MV-4-11 (cell line): ENCODE results near the gene ZNF772.
A peak's percentile ranks its signal among the peaks of the same experiment; 100 is the strongest.

ENCODE experiments used
- DNase-seq: peaks from one replicate; lab custom pipeline; 2025; lab: John Stamatoyannopoulos, UW

Gene ZNF772

GRCh38 chr19:57435062-57435978, 42.0 kb downstream of the ZNF772 start, which contains the start of gene ZNF749:
Gene ZNF749, plus strand, starts transcription at chr19:57435325. Its CDS starts 254 bp downstream, at chr19:57435579.
- peak; percentile 100 for DNase-seq

GRCh38 chr19:57434386-57435061, 42.8 kb downstream of the ZNF772 start:
- DNase-seq, result no peak

- no peak for DNase-seq
Observed at GRCh38 chr19:57421037-57421436, 56.3 kb downstream of the ZNF772 start.

GRCh38 chr19:57419439-57419838, 57.9 kb downstream of the ZNF772 start:
- DNase-seq, result no peak
